ENCODE results near the gene TTBK1. TPM values are rescaled to one million over a fixed set of nuclear protein-coding genes. Genes with fewer than 3 reads are reported as not detected.
A peak's percentile ranks its signal among the peaks of the same experiment; 100 is the strongest.

The TTBK1 gene
- total RNA-seq, 4 donors from 2014 or later = 0.06 to 0.14 TPM; not detected in 2

- Histone ChIP-seq H3K9me3 (no peaks in the 10 kb centered on the region), H3K27ac (no peak overlapping the region), H3K4me1 (no peaks in the 10 kb centered on the region), H3K4me3 (no peak overlapping the region), H3K36me3 (no peaks in the 10 kb centered on the region), H3K27me3 (no peaks in the 10 kb centered on the region)
- DNase-seq = no peak
- no peak for TF ChIP-seq POLR2A (IDR thresholded peaks at IDR 0.05)
- no peak for TF ChIP-seq CTCF (IDR thresholded peaks at IDR 0.05)
- intact Hi-C loops (cut with DNase I; ENCODE audit: low total_unique reads) = no loop called here
Observed at GRCh38 chr6:43262780-43263313, 19.6 kb downstream of the TTBK1 start.

- H3K27me3 ChIP-seq = no peaks in the 10 kb centered on the region
- no peak overlapping the region for H3K4me3 ChIP-seq
- TF ChIP-seq CTCF (IDR thresholded peaks at IDR 0.05) = peak; percentile 34 to 64 (median 58)
- TF ChIP-seq POLR2A (IDR thresholded peaks at IDR 0.05) = no peak
- peak; percentile 40 to 46 for DNase-seq
- H3K9me3 ChIP-seq = no peaks in the 10 kb centered on the region
- no peak overlapping the region for H3K27ac ChIP-seq
- intact Hi-C loops (cut with DNase I; ENCODE audit: low total_unique reads) = no loop called here
- no peaks in the 10 kb centered on the region for H3K36me3 ChIP-seq
- no peaks in the 10 kb centered on the region for H3K4me1 ChIP-seq
Observed at GRCh38 chr6:43263314-43264178, 20.3 kb downstream of the TTBK1 start.

GRCh38 chr6:43264599-43265145 is 21.4 kb downstream of the TTBK1 start:
- no peak for DNase-seq
- intact Hi-C loops (cut with DNase I; ENCODE audit: low total_unique reads) = no loop called here
- no peak for TF ChIP-seq CTCF (IDR thresholded peaks at IDR 0.05)
- H3K27ac ChIP-seq = no peak overlapping the region
- no peaks in the 10 kb centered on the region for H3K27me3 ChIP-seq
- H3K4me1 ChIP-seq = peaks cover 0 to 6% of the 10 kb centered on the region in 2 donors
- H3K9me3 ChIP-seq = no peaks in the 10 kb centered on the region
- no peaks in the 10 kb centered on the region for H3K36me3 ChIP-seq
- no peak overlapping the region for H3K4me3 ChIP-seq

- Histone ChIP-seq H3K4me3 (no peak overlapping the region), H3K9me3 (no peaks in the 10 kb centered on the region), H3K27me3 (no peaks in the 10 kb centered on the region), H3K36me3 (no peaks in the 10 kb centered on the region), H3K27ac (no peak overlapping the region), H3K4me1 (peaks cover 0 to 6% of the 10 kb centered on the region in 2 donors)
- TF ChIP-seq POLR2A (IDR thresholded peaks at IDR 0.05) = no peak
- TF ChIP-seq CTCF (IDR thresholded peaks at IDR 0.05) = no peak
- intact Hi-C loops (cut with DNase I; ENCODE audit: low total_unique reads) = no loop called here
- no peak for DNase-seq
Observed at GRCh38 chr6:43265564-43265963, 22.3 kb downstream of the TTBK1 start.
